RPMI7951 (cell line): ENCODE measurements around the gene CEBPZOS. TPM values are rescaled to one million over a fixed set of nuclear protein-coding genes. Genes with fewer than 3 reads are reported as not detected.
"Not testable (repeated sequence)": the region's sequence is repeated elsewhere in the genome, so short reads cannot be mapped to it uniquely, and the experiment has no call there.

Source experiments
- DNase-seq: peaks from one replicate; pipeline ENCODE4 v3.0.0-alpha.2; 2012; ENCODE audit warnings: low read depth
- total RNA-seq: library from RNA; depleted of rRNA; stranded (reverse); fragments of >200 nt; shearing (Covaris generic); gene quantifications from 2 replicates; pipeline ENCODE4 v1.2.3, GENCODE V29; 2014

CEBPZOS gene
- total RNA-seq, 1 experiment from 2014 or later = 33.3 TPM

- DNase-seq = no peak
Observed at GRCh38 chr2:37191253-37191652, 5.0 kb upstream of the CEBPZOS start.

- DNase-seq = no peak
Observed at GRCh38 chr2:37191747-37192146, 4.5 kb upstream of the CEBPZOS start.

- DNase-seq = no peak
Observed at GRCh38 chr2:37192551-37192950, 3.7 kb upstream of the CEBPZOS start.

GRCh38 chr2:37195862-37196319 is 405 bp upstream of the CEBPZOS start:
- DNase-seq = not testable (repeated sequence)

- no peak for DNase-seq
Observed at GRCh38 chr2:37198681-37199065, 2.4 kb downstream of the CEBPZOS start.

GRCh38 chr2:37201208-37201607 is 4.9 kb downstream of the CEBPZOS start:
- no peak for DNase-seq

GRCh38 chr2:37201766-37202165 is 5.5 kb downstream of the CEBPZOS start:
- peak; percentile 45 for DNase-seq

- no peak for DNase-seq
Observed at GRCh38 chr2:37203708-37204107, 7.4 kb downstream of the CEBPZOS start.

GRCh38 chr2:37205071-37205661 is 8.9 kb downstream of the CEBPZOS start:
- DNase-seq = not testable (repeated sequence)

GRCh38 chr2:37205689-37206341 is 9.5 kb downstream of the CEBPZOS start:
- no peak for DNase-seq

GRCh38 chr2:37206760-37207159 is 10.5 kb downstream of the CEBPZOS start:
- not testable (repeated sequence) for DNase-seq

GRCh38 chr2:37211212-37211611 is 14.9 kb downstream of the CEBPZOS start:
- no peak for DNase-seq

- no peak for DNase-seq
Observed at GRCh38 chr2:37211939-37212338, 15.6 kb downstream of the CEBPZOS start.

- no peak for DNase-seq
Observed at GRCh38 chr2:37215250-37215649, 19.0 kb downstream of the CEBPZOS start.

GRCh38 chr2:37219046-37219445 is 22.8 kb downstream of the CEBPZOS start:
- DNase-seq = no peak

GRCh38 chr2:37223131-37223530 is 26.8 kb downstream of the CEBPZOS start:
- DNase-seq = no peak

GRCh38 chr2:37224063-37224462 is 27.8 kb downstream of the CEBPZOS start:
- no peak for DNase-seq

GRCh38 chr2:37225129-37225528 is 28.8 kb downstream of the CEBPZOS start:
- not testable (repeated sequence) for DNase-seq

- DNase-seq = no peak
Observed at GRCh38 chr2:37226863-37227262, 30.6 kb downstream of the CEBPZOS start.

- DNase-seq = no peak
Observed at GRCh38 chr2:37228788-37229187, 32.5 kb downstream of the CEBPZOS start.

- DNase-seq = peak; percentile 9
Observed at GRCh38 chr2:37230581-37230980, 34.3 kb downstream of the CEBPZOS start.

GRCh38 chr2:37231241-37232130 is 35.2 kb downstream of the CEBPZOS start, which contains the start of the genes CEBPZ and NDUFAF7:
Gene CEBPZ, minus strand, starts transcription at chr2:37231596. Its CDS starts 29 bp downstream, at chr2:37231567.
Gene NDUFAF7, plus strand, starts transcription at chr2:37231658. Its CDS starts 48 bp downstream, at chr2:37231706.
- peak; percentile 90 for DNase-seq
